GM19025 (cell line): ENCODE results near the gene PAH.

Experiments used
- ATAC-seq: cut with Tn5 transposase; IDR thresholded peaks from one replicate; pipeline ENCODE4 v1.9.1; 2021; ENCODE audit warnings: mild to moderate bottlenecking, low read depth, moderate library complexity; ENCODE audit not compliant: unreplicated experiment

The PAH gene

GRCh38 chr12:102917026-102917787 is at the start of gene PAH:
Gene PAH, minus strand, starts transcription at chr12:102917244. Its CDS starts 114 bp downstream, at chr12:102917130.
- no peak for ATAC-seq

DNA sequence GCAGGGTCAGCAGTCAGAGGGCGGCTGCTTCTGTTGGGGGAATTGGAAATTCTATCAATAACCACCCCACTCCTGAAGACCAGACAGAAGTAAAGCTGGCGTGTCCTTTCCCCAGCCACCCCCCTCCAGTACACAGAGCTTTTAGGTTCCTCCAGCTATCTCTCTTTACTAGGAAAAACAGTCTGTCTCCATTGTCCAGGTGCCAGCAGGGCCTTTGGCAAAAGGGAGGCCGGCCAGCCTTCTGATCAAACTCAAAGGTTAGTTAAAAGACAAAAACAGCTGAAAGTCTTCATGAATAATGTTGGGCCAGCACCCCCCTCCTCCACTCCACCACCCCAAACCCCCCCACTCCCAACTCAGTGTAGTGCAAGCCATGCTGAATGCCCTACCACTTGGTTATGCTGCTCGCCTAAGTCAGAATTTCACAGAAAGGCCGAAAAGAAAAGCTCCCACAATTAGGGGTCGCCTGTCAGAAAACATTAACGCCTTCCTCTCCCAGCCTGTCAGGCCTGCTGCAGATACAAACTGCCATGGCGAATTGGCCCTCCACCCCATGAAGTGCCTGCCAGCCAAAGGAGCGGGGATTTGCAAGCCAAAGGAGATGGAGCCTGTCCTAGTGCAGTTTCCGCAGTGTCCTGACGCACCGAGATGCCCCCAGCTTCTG is 49.3 kb upstream of the PAH start:
- no peak for ATAC-seq

DNA sequence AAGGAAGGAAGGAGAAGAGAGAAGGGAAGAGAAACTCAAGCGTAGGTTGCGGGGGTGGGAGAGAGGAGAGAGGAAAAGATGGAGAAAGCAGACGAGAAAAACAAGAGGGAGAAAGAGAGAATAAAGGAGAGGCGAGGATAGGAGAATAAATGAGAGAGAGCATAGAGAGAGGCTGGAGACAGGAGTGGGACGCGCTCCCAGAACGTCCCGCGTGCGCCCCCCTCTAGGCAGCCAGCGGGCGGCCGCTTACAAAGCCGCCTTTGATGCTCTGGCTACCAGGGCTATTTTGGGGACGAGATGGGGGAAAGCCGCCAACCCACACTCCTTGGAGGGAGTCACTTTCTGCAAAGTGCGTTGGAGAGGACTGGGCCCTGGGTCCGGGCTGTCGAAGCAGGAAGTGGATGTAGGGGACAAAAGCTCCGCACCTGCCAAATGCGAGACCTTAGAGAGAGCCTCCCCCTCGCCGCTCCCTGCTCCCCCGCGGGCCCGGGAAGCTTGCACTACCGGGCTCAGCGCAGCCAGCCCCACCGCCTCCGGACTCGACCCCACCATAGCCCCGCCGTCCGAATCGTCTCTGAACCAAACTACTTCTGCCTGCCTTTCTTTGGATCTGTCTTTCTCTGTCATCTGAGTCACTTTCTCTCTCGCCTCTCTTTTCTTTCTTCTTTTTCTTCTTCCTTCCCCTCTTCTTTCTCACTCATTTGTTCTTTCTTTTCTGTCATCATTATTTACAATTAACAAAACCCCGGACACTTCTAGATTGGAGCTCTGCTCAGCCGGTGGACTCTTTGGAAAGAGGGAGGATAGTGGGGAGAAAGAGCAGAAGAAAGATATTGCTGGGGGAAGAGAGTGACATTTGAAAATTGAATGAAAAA is 48.5 kb upstream of the PAH start:
- no peak for ATAC-seq

DNA sequence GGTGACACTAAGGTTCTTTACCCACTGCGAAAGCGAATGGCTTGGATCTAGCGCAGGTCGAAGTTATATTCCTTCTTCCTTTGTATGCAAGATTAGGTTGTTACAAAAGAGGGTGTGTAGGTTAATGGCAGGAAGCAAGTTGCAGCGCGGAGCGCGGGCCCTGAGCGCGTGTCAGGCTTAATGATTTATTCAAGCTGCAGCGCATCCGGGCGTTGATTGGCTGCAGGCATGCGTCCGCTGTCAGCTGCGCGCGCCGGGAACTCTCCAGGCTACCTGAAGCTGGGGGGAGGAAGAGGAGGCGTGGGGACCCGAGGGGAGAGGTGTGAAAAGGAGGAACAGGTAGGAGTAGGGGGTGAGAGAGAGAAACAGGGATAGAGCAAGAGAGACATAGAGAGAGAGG is 47.8 kb upstream of the PAH start:
- no peak for ATAC-seq

DNA sequence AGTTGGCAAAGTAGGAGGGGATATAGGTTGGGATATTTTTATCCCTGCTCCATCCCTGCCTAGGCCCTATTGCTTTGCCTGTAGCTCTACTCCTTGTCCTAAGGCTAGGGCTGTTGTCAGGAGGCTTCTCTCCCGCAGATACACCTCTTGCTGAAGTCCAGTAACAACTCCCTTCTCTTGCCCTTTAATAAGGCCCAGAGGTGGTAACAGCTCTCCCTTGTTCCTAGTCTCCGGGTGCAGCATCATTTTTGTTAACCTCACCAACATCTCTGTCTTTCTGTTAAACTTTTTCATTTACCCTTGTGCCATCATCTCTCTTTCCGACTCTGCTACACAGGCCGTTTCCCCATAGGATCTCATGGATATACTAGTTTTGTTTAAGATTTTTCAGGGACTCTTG is 46.8 kb upstream of the PAH start:
- ATAC-seq, result no peak

DNA sequence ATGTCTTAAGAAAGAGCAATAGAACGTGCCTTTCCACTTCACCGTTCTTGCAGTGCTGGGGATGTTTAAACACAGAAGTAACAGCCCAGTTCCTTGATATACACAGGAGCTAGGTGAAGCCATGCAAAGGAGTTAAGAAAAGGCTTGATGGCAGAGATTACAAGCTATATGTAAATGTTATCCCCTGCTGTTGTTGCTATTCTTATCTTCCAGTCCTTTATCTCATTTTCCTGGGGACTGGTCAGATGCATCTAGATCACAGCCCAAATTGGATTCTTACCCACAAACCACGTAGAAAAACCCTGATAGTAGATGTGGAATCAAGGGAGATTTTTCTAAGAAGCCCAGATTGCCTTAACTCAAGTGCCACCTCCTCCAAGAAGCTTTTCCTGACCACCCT is 45.9 kb upstream of the PAH start:
- ATAC-seq, result no peak

GRCh38 chr12:102962532-102962931 is 45.5 kb upstream of the PAH start:
- no peak for ATAC-seq

- ATAC-seq, result no peak
Observed at GRCh38 chr12:102961466-102961855, 44.4 kb upstream of the PAH start.

DNA sequence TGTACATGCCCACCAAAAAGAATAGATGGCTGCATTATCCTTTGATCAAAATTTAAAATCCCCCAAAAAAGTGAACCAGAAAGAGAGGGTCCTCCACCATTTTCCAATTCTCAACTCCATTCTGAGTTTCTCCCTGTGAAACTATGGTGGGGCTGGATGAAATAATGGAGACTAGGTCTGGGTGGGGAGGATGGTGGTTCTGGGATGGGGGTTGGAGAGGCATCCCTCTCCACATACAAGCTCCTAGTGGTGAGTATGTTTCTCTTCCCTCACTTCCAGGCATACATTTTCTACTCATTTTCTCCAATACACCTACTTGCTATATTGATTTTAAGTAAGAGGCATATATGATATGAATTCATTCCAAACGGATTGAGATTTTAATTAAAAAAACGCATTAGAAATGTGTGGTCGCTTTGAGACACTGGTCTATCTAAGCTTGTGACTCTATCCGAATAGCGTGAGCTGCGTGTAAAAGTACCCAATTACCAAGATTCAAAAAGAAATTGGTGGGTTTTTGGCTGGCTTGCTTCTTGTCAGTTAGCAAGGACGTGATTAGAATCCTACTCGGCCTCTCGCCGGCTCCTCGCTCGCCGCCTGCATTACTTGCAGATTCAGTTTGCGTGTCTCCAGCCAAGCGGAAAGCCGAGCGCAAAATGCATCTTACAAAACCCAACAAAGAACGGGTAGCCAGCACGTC is 43.9 kb upstream of the PAH start:
- ATAC-seq, result no peak

GRCh38 chr12:102959391-102959790 is 42.3 kb upstream of the PAH start:
- ATAC-seq, result no peak

- ATAC-seq, result no peak
Observed at GRCh38 chr12:102958830-102959176, 41.8 kb upstream of the PAH start.

GRCh38 chr12:102958073-102958829 is 41.2 kb upstream of the PAH start:
- peak; percentile 68 for ATAC-seq

- ATAC-seq, result peak; percentile 28
Observed at GRCh38 chr12:102957339-102958050, 40.5 kb upstream of the PAH start, which contains the start of gene ASCL1. Gene ASCL1, plus strand, starts transcription at chr12:102957674. Its CDS starts 571 bp downstream, at chr12:102958245.

DNA sequence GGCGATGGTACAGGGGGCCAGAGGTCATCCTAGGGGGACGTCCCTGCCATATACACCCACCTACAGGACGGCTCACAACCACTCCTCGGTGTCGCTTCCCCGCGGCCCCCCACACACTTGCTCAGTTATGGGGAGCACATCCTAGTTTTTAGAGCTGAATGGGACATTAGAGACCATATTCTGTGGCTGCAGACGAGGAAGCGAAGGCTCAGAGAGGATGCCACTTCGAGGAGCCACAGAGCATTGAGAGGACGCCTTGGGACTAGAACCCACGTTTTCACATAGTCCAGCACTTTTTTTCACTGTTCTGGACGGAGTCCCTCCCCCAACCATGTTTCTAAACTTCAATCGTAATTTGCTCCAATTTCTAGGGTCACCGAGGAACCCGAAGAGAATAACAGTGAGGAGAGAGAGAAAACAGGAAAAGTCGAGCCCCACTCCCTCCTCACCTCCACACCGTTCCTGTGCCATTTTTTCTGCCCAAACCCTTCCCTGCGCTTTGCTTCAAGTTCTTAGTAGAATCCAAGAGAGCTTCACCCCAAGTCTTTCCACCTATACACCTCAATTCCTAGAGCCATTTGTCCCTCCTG is 39.8 kb upstream of the PAH start:
- ATAC-seq, result no peak

- ATAC-seq, result no peak
Observed at GRCh38 chr12:102955926-102956737, 39.1 kb upstream of the PAH start.

DNA sequence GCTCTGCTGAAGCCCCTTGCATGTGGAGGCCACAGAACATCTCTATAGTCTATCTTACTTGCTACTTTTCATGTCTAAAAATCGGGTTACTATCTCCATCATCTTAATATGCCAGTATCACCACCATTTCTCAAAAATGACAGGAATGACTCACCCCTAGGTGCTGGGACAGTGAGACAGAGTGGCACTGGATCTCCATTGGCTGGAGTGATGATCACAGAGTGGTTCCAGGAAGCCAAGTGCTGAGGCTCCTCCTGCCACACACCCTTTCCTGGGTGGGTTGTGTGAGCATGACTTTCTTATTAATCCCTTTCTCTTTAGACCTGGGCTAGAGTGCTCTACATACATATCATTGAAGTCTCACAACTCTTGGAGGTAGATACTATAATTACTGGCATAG is 37.1 kb upstream of the PAH start:
- no peak for ATAC-seq

- ATAC-seq, result no peak
Observed at GRCh38 chr12:102953221-102953620, 36.2 kb upstream of the PAH start.

DNA sequence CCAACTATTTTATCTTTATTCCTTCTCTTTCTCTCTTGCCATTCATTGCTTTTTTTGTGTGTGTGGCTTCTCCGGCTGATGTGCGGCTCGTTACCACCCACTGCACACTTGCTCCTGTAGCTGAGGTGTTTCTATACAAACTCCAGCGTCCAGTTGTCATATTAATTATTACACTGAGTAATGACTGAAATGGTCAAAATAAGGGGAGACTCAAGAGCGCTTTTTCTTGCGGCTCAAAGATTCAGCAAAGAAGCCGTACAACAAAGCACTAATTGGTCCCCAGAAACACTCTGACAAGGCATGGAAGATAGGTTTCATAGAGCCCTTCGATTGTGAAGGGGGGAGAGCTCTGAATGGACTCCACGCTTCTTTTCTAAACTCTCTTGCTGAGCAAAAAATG is 34.8 kb upstream of the PAH start:
- ATAC-seq, result no peak
